ENCODE results near the gene RHOU.
A peak's percentile ranks its signal among the peaks of the same experiment; 100 is the strongest.

The RHOU gene

DNA sequence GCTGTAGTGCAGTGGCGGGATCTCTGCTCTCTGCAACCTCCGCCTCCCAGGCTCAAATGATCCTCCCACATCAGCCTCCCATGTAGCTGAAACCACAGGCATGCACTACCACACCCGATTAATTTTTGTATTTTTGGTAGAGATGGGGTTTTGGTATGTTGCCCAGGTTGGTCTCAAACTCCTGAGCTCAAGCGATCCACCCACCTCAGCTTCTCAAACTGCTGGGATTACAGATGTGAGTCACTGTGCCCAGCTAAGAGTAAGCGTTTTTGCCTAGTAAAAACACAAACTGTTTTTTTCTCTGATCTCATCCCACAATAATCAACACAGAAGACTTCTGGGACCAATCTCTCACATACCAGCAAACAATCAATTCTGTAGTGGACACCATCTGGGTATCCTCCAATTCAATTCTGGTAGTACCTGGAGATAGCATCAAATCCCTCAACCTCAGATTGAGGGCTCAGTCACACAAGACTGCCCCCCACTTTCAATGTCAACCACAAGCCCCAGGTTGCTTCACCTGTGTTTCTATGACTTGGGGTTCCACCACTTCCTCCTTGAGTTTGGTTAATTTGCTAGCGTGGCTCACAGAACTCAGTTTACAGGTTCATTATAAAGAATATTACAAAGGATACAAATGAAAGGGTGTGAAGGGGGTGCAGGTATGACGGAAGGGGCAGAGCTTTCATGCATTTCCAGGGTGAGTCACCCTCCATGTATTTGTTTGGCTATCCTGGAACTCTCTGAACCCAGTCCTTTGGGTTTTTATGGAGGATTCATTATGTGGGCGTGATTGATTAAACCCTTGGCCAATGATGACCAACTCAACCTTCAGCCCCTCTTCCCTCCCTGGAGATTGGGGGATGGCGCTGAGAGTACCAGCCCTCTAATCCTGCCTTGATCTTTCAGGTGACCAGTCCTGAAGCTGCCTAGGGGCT, 40.0 kb upstream of the RHOU start:
- no peak overlapping the region for H3K27ac ChIP-seq
- ChIA-PET POLR2A (ENCODE audit: low non-redundant PET) (no interaction called here), CTCF (interaction anchor here (0.6 to 0.7 kb wide), 2 partner anchors 23 to 196 kb away, joined by 3 read pairs; no protein-coding TSS in a partner anchor)
- peak; percentile 18 for DNase-seq (ENCODE audit: low spot score)
- TF ChIP-seq, protein P1, sequence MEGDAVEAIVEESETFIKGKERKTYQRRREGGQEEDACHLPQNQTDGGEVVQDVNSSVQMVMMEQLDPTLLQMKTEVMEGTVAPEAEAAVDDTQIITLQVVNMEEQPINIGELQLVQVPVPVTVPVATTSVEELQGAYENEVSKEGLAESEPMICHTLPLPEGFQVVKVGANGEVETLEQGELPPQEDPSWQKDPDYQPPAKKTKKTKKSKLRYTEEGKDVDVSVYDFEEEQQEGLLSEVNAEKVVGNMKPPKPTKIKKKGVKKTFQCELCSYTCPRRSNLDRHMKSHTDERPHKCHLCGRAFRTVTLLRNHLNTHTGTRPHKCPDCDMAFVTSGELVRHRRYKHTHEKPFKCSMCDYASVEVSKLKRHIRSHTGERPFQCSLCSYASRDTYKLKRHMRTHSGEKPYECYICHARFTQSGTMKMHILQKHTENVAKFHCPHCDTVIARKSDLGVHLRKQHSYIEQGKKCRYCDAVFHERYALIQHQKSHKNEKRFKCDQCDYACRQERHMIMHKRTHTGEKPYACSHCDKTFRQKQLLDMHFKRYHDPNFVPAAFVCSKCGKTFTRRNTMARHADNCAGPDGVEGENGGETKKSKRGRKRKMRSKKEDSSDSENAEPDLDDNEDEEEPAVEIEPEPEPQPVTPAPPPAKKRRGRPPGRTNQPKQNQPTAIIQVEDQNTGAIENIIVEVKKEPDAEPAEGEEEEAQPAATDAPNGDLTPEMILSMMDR (conservative IDR thresholded peaks at IDR 0.05; ENCODE audit: low read depth): no peak

DNA sequence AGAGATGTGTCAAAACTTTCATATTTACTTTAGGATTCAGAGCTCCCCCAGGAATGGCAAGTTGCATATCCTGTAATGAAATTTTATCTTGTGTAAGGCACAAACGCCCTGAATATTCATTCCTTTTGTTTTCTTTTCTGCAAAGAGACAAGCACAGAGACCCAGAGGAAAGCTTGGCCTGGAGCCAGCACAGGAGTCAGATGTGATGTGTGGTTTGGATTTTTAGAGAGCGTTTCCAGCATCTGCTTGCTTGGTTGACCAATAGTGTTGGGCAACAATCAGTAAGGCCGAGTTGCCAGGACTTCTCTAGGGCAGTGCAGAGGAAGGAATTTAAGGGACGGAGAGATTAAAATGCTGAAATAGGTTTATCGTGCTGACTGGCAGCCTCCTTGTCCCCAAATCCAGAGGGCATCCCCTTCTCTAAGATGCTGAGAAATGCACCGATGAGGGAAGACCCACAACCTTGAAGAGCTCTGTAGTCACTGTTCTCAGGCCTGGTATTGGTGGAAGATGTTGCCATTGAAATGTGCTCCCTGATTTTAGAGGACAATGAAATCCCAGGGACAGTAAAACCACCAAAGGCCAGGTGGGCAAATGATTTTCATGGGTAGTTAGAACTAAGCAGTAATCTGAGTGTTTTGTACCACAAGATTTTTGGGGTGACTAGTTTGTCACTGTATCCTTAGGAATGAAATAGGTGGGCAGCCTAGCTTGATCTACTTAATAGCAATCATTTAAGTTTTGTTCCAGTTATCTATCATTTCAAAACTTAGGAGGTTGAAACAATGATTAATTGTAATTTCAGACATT, 37.9 kb upstream of the RHOU start:
- TF ChIP-seq, protein P1 (conservative IDR thresholded peaks at IDR 0.05; ENCODE audit: low read depth): no peak
- DNase-seq (ENCODE audit: low spot score): no peak
- POLR2A ChIA-PET (ENCODE audit: low non-redundant PET): no interaction called here
- CTCF ChIA-PET: no interaction called here
- no peak overlapping the region for H3K27ac ChIP-seq

DNA sequence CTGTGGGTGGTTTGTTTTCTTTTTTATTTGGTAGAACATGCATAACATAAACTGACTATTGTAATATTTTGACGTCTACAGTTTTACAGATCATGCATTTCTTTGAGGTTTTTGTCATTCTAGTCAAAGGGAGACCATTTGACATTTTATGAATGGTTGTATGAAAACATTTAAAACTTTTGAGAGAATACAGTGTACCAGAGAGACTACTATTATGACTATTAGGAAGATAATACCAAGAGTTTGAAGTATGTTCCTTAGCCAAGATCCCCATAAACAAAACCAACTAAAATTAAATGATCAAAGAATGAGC, 37.3 kb upstream of the RHOU start:
- CTCF ChIA-PET: no interaction called here
- H3K27ac ChIP-seq: no peak overlapping the region
- TF ChIP-seq, protein P1 (conservative IDR thresholded peaks at IDR 0.05; ENCODE audit: low read depth): no peak
- no peak for DNase-seq (ENCODE audit: low spot score)
- POLR2A ChIA-PET (ENCODE audit: low non-redundant PET): no interaction called here

DNA sequence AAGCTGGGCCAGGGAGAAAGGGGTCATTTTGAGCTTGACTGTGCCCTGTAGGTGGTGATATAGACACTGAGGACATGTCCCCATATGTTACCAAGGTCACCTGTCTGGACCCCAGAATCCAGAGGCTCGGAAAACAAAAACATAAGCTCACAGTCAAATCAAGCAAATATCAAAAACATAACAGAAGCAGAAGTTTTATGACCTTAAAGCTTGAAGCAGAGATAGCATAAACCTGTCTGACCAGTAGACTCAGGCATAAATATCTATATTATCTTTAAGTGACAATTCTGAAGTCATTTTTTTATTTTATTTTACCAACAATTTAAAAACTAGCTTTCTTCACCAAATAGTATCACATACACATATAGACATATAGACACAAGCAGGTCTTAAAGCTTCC, 32.8 kb upstream of the RHOU start:
- no peak overlapping the region for H3K27ac ChIP-seq
- CTCF ChIA-PET: interaction anchor here (0.9 kb wide), 1 partner anchor 136 kb away, joined by 3 read pairs; no protein-coding TSS in a partner anchor
- POLR2A ChIA-PET (ENCODE audit: low non-redundant PET): no interaction called here
- TF ChIP-seq, protein P1 (conservative IDR thresholded peaks at IDR 0.05; ENCODE audit: low read depth): no peak
- no peak for DNase-seq (ENCODE audit: low spot score)

DNA sequence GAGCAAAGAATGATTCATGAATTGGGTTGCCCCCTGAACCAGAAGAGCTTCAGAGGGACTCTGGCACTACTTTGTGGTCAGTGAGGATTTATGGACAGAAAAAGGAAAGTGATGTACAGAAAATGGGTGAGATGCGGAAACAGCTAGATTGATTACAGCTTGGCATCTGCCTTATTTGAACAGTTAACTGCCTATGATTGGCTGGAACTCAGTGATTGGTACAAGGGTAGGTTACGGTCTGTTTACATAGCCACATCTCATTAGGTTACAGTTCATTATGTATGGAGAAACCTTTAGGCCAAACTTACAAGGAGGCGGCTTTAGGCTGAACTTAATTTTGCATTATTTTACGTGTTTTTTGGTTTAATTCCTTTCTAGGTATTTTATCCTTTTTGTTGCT, 29.0 kb upstream of the RHOU start:
- ChIA-PET POLR2A (ENCODE audit: low non-redundant PET) (no interaction called here), CTCF (no interaction called here)
- TF ChIP-seq, protein P1 (conservative IDR thresholded peaks at IDR 0.05; ENCODE audit: low read depth): no peak
- H3K27ac ChIP-seq: no peak overlapping the region
- DNase-seq (ENCODE audit: low spot score): no peak

DNA sequence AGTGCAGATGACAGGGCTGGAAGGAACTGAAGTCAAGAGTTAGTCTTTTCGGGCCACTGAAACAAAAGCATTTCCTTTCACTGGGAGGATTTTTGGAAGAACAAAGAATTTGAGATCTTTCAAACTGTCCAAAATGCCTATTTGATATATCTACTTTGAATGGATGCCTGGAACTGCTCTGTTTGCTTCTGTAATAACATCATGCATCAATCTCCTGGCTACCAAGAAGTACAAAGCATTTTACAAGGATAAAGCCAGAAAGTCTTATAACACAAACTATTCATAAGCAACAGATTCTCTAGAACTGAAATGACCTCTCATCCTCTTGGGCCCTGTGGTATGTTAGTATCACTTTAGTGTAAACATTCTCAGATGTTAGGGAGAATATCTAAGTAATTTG, 18.2 kb upstream of the RHOU start:
- no peak for DNase-seq (ENCODE audit: low spot score)
- POLR2A ChIA-PET (ENCODE audit: low non-redundant PET): no interaction called here
- CTCF ChIA-PET: no interaction called here
- TF ChIP-seq, protein P1 (conservative IDR thresholded peaks at IDR 0.05; ENCODE audit: low read depth): no peak
- no peak overlapping the region for H3K27ac ChIP-seq
